Thyroid gland (tissue), 4 donors: ENCODE results near the gene ACACB. TPM values are rescaled to one million over a fixed set of nuclear protein-coding genes. Genes with fewer than 3 reads are reported as not detected.

Experiments used
- DNase-seq, 2 donors: peaks; one replicate each; pipeline ENCODE4 v3.0.0-alpha.2; 2019
- H3K27ac ChIP-seq, 3 donors: fragments of 200-600 bp; sonication (generic); 1 replicate in 2 of 3; 2 replicates in 1 of 3; pipeline ENCODE4 v1.5.1; 2016 to 2019; ENCODE audit warnings: mild to moderate bottlenecking in 1 of 3, moderate library complexity in 1 of 3
- H3K27me3 ChIP-seq: fragments of 200-600 bp; sonication (generic); one replicate; pipeline ENCODE4 v1.5.1; 2019
- H3K36me3 ChIP-seq, 2 donors: fragments of 200-600 bp; sonication (generic); one replicate each; pipeline ENCODE4 v1.5.1; 2016 to 2019
- H3K4me1 ChIP-seq, 2 donors: fragments of 200-600 bp; sonication (generic); one replicate each; pipeline ENCODE4 v1.5.1; 2017 to 2019
- H3K4me3 ChIP-seq, 3 donors: fragments of 200-600 bp; sonication (generic); replicated peaks in 1 of 3; 1 replicate in 2 of 3; 2 replicates in 1 of 3; pipeline ENCODE4 v1.5.1; 2016; ENCODE audit warnings: mild to moderate bottlenecking in 1 of 3
- H3K9me3 ChIP-seq: fragments of 200-600 bp; sonication (generic); one replicate; pipeline ENCODE4 v1.5.1; 2017
- CTCF ChIP-seq, 6 experiments: fragments of 200-600 bp in 3 of 6; fragments of 450-650 bp in 3 of 6; sonication (generic) in 3 of 6; IDR thresholded peaks; one replicate each; pipeline ENCODE4 v1.5.1; 2016 to 2019; ENCODE audit warnings: antibody characterized with exemption in 6 of 6, mild to moderate bottlenecking in 2 of 6, inconsistent platforms in 1 of 6, moderate library complexity in 1 of 6
- POLR2A ChIP-seq, 2 donors: fragments of 450-650 bp; IDR thresholded peaks; one replicate each; pipeline ENCODE4 v1.6.1; 2017; ENCODE audit warnings: antibody characterized with exemption in 2 of 2, mild to moderate bottlenecking in 2 of 2, moderate library complexity in 1 of 2
- WGBS, 2 donors: methylation state at CpG; one replicate each; pipeline ENCODE4 v1.1.5; 2017; 5-methylcytosine and 5-hydroxymethylcytosine counted together
- intact Hi-C: fragments of 100-400 bp; cut with DNase I; formaldehyde crosslinking; loops from one replicate; pipeline ENCODE4 v1.15.1; 2023
- total RNA-seq, 4 donors: library from RNA; depleted of rRNA; stranded (reverse); fragments of >200 nt; gene quantifications; one replicate each; pipeline ENCODE4 v1.2.3, GENCODE V29; 2016

Gene ACACB
- total RNA-seq, 4 donors from 2014 or later = 115 to 178 (median 140) TPM

DNA sequence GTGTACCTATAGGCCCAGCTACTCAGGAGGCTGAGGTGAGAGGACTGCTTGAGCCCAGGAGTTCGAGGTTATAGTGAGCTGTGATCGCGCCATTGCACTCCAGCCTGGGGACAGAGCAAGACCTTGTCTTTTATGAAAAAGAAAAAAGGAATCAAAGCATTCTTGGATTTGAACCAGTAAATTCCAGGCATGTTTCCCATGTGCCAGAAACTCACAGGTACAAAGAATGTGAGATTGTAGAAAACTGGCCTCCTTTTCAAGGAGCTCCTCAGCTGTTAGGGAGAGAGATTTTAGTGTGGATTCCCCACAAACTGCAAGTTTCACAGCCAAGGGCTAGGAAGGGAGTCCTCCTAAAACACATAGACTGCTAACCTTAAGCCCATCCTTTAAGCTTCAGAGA is 97.7 kb downstream of the ACACB start:
- no peak overlapping the region for H3K27ac ChIP-seq
- peaks cover 60 to 61% of the 10 kb centered on the region in 2 donors for H3K36me3 ChIP-seq
- no peaks in the 10 kb centered on the region for H3K4me1 ChIP-seq
- TF ChIP-seq CTCF (IDR thresholded peaks at IDR 0.05) = no peak
- no peak for TF ChIP-seq POLR2A (IDR thresholded peaks at IDR 0.05)
- H3K27me3 ChIP-seq = no peaks in the 10 kb centered on the region
- H3K4me3 ChIP-seq = no peak overlapping the region
- intact Hi-C loops = no loop called here
- DNase-seq = no peak
- 88 to 94% methylated on average over 3 of the region's 3 CpGs for WGBS, 2 donors
- H3K9me3 ChIP-seq = no peaks in the 10 kb centered on the region

DNA sequence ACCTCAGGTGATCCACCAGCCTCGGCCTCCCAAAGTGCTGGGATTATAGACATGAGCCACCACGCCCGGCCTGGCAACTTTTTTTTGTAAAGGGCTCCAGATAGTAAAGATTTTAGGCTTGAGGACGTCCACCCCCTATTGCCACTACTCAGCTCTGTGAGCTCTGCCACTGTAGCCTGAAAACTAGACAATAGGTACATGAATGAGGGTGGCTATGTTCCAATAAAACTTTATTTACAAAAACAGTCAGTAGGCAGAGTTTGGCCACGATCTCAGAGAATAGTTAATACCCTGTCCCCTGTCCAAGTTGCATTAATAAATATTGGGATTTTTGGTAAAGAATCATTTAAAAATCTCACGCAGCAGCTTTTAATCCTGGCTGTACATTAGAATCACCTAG is 102.6 kb downstream of the ACACB start:
- WGBS, 2 donors = 96% methylated on average over 6 of the region's 6 CpGs
- Histone ChIP-seq H3K36me3 (peaks cover 59 to 76% of the 10 kb centered on the region in 2 donors), H3K27me3 (no peaks in the 10 kb centered on the region), H3K4me3 (no peak overlapping the region), H3K27ac (no peak overlapping the region), H3K9me3 (no peaks in the 10 kb centered on the region), H3K4me1 (no peaks in the 10 kb centered on the region)
- intact Hi-C loops = no loop called here
- TF ChIP-seq CTCF (IDR thresholded peaks at IDR 0.05) (no peak), POLR2A (IDR thresholded peaks at IDR 0.05) (no peak)
- no peak for DNase-seq

DNA sequence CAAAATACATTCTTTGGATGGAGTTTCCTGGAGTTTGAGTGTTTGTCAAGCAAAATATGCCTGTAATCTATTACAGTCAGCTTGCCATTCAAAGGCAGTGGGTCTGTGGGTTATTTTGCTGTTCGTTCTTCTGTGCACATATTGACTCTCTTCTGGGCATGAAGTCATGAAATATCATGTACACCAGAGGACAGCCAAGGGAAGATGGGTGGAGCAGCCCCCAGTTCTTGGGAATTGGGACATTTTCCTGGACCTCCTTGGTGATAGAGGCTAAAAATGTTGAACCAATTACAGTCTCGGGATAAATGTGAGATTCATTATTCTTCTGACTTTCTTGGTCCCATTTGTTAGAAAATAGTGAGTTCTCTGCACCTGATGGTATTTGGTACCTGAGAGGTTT is 103.6 kb downstream of the ACACB start:
- 85 to 87% methylated on average over 2 of the region's 2 CpGs for WGBS, 2 donors
- H3K27ac ChIP-seq = no peak overlapping the region
- no peaks in the 10 kb centered on the region for H3K4me1 ChIP-seq
- DNase-seq = no peak
- H3K36me3 ChIP-seq = peaks cover 66 to 76% of the 10 kb centered on the region in 2 donors
- intact Hi-C loops = no loop called here
- H3K9me3 ChIP-seq = no peaks in the 10 kb centered on the region
- TF ChIP-seq POLR2A (IDR thresholded peaks at IDR 0.05) (no peak), CTCF (IDR thresholded peaks at IDR 0.05) (no peak)
- no peaks in the 10 kb centered on the region for H3K27me3 ChIP-seq
- no peak overlapping the region for H3K4me3 ChIP-seq

DNA sequence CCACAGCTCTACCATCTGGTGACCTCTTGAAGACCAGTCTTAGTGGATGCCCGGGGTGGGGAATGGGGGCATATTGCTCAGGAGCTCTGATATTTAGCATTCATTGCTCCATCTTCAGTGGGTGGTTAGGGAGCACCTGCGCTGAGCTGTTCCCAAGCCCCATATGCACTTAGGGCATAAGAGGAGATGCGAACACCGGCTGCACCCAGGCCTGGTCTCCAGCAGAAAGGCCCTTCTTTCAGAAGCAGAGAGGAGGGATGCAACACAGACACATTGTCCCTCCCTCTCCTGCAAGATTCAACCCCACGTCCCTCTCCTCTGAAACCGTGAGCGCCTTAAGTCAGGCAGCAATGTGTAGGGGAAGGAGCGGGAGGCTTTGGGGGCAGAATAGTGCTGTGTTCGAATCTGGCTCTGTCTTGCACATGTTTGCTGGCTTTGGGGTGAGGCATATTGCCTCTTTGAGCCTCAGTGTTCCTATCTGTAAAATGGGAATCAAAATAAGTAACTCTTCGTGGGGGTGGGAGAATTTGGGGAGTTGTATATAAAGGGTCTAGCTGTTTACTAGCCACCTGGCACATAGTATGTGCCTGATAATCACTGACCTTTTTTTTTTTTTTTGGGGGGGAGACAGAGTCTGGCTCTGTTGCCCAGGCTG is 105.0 kb downstream of the ACACB start:
- TF ChIP-seq POLR2A (IDR thresholded peaks at IDR 0.05) (no peak), CTCF (IDR thresholded peaks at IDR 0.05) (no peak)
- Histone ChIP-seq H3K27ac (no peak overlapping the region), H3K9me3 (no peaks in the 10 kb centered on the region), H3K27me3 (no peaks in the 10 kb centered on the region), H3K36me3 (peaks cover 73 to 82% of the 10 kb centered on the region in 2 donors), H3K4me1 (no peaks in the 10 kb centered on the region), H3K4me3 (no peak overlapping the region)
- intact Hi-C loops = no loop called here
- no peak for DNase-seq
- 91 to 92% methylated on average over 10 of the region's 10 CpGs for WGBS, 2 donors

DNA sequence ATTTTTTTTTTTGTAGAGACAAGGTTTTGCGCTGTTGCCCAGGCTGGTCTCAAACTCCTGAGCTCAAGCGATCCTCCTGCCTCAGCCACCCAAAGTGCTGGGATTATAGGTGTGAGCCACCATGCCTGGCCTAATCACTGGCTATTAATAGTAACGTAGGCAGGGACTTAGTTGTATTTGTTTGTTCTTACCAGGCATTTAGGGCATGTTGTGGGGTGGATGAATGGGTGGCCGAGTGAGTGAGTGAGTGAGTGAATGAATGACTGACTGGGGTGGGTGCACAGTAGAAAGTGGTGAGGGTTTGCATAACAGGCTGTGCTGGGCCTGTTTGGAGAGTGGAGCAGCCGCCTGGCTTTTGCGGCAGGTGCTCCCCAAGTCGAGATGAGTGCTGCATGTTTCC is 105.7 kb downstream of the ACACB start:
- Histone ChIP-seq H3K9me3 (no peaks in the 10 kb centered on the region), H3K36me3 (peaks cover 71 to 80% of the 10 kb centered on the region in 2 donors), H3K27ac (no peak overlapping the region), H3K4me3 (no peak overlapping the region), H3K27me3 (no peaks in the 10 kb centered on the region), H3K4me1 (no peaks in the 10 kb centered on the region)
- 90 to 91% methylated on average over 7 of the region's 7 CpGs for WGBS, 2 donors
- TF ChIP-seq CTCF (IDR thresholded peaks at IDR 0.05) = no peak
- no peak for TF ChIP-seq POLR2A (IDR thresholded peaks at IDR 0.05)
- DNase-seq = no peak
- intact Hi-C loops = no loop called here
